ENCODE measurements around the gene ITGAL. TPM values are rescaled to one million over a fixed set of nuclear protein-coding genes. Genes with fewer than 3 reads are reported as not detected.

ITGAL gene
- total and polyA plus RNA-seq, 2 of the 13 experiments (the other 11 are each of a cell fraction or from before 2014, with no cell fraction given), result 0.86 to 1.2 TPM

GRCh38 chr16:30521873-30522641 is 49.5 kb downstream of the ITGAL start (continued):
- TF ChIP-seq TIGD3 (CRISPR knock-in tag; IDR thresholded peaks at IDR 0.05; ENCODE audit: borderline replicate concordance) (no peak), ZNF232 (CRISPR knock-in tag; IDR thresholded peaks at IDR 0.05; ENCODE audit: borderline replicate concordance) (no peak), ZNF546 (CRISPR knock-in tag; conservative IDR thresholded peaks at IDR 0.05) (no peak), UBTF (CRISPR knock-in tag; IDR thresholded peaks at IDR 0.05) (no peak), MXD4 (CRISPR knock-in tag; IDR thresholded peaks at IDR 0.05) (peak; percentile 60), SOX5 (CRISPR knock-in tag; IDR thresholded peaks at IDR 0.05; ENCODE audit: borderline replicate concordance) (peak; percentile 28; the same call in 1 of the 2 replicates), JUNB (CRISPR knock-in tag; IDR thresholded peaks at IDR 0.05; ENCODE audit: borderline replicate concordance) (no peak), HMG20A (CRISPR knock-in tag; IDR thresholded peaks at IDR 0.05; ENCODE audit: borderline replicate concordance) (no peak), MED1 (CRISPR knock-in tag; IDR thresholded peaks at IDR 0.05) (no peak; the same call in 1 of the 2 replicates), KDM3A (CRISPR knock-in tag; IDR thresholded peaks at IDR 0.05; ENCODE audit: low read depth) (no peak), EEA1 (CRISPR knock-in tag; IDR thresholded peaks at IDR 0.05; ENCODE audit: borderline replicate concordance) (peak; percentile 67; the same call in 1 of the 2 replicates), ZFP36L2 (CRISPR knock-in tag; IDR thresholded peaks at IDR 0.05) (no peak), THYN1 (CRISPR knock-in tag; IDR thresholded peaks at IDR 0.05; ENCODE audit: borderline replicate concordance, low read depth) (no peak), GABPA (IDR thresholded peaks at IDR 0.05; ENCODE audit: low read depth, low read length) (no peak), GABPA (CRISPR knock-in tag; IDR thresholded peaks at IDR 0.05; ENCODE audit: low read depth) (peak; percentile 88), ZBTB49 (CRISPR knock-in tag; IDR thresholded peaks at IDR 0.05; ENCODE audit: borderline replicate concordance) (no peak), ZNF644 (CRISPR knock-in tag; IDR thresholded peaks at IDR 0.05; ENCODE audit: low read depth) (0 out of 2 replicates have a peak, but pooled peaks have one; percentile 20), ZNF720 (CRISPR knock-in tag; IDR thresholded peaks at IDR 0.05) (no peak), GZF1 (CRISPR knock-in tag; IDR thresholded peaks at IDR 0.05) (no peak), NR2F6 (IDR thresholded peaks at IDR 0.05) (0 out of 2 replicates have a peak, but pooled peaks have one; percentile 19), NR2F6 (CRISPR knock-in tag; IDR thresholded peaks at IDR 0.05) (peak; percentile 35), BRCA1 (CRISPR knock-in tag; IDR thresholded peaks at IDR 0.05) (0 out of 2 replicates have a peak, but pooled peaks have one; percentile 33), CREM (IDR thresholded peaks at IDR 0.05) (peak; percentile 87), CREM (CRISPR knock-in tag; IDR thresholded peaks at IDR 0.05) (0 out of 2 replicates have a peak, but pooled peaks have one; percentile 26), ZNF660 (CRISPR knock-in tag; IDR thresholded peaks at IDR 0.05; ENCODE audit: borderline replicate concordance, low read depth) (no peak), ZNF547 (CRISPR knock-in tag; IDR thresholded peaks at IDR 0.05) (peak; percentile 78; the same call in 1 of the 2 replicates), WIZ (CRISPR knock-in tag; IDR thresholded peaks at IDR 0.05) (no peak), ZNF549 (CRISPR knock-in tag; IDR thresholded peaks at IDR 0.05) (no peak)
